GM21619 (cell line): ENCODE measurements around the gene RNF215.
"Not testable (repeated sequence)": the region's sequence is repeated elsewhere in the genome, so short reads cannot be mapped to it uniquely, and the experiment has no call there.

Source experiments
- ATAC-seq: cut with Tn5 transposase; IDR thresholded peaks from one replicate; pipeline ENCODE4 v1.9.1; 2021; ENCODE audit not compliant: unreplicated experiment

Gene RNF215

GRCh38 chr22:30365891-30366290 lies 21.3 kb downstream of the RNF215 start:
- no peak for ATAC-seq

GRCh38 chr22:30362651-30363281 lies 24.4 kb downstream of the RNF215 start:
- no peak for ATAC-seq

- ATAC-seq, result no peak
Observed at GRCh38 chr22:30361916-30362650, 25.1 kb downstream of the RNF215 start.

GRCh38 chr22:30358541-30358940 lies 28.7 kb downstream of the RNF215 start:
- ATAC-seq, result no peak

GRCh38 chr22:30357650-30358215 lies 29.5 kb downstream of the RNF215 start:
- ATAC-seq, result no peak

GRCh38 chr22:30357236-30357570 lies 30.0 kb downstream of the RNF215 start:
- no peak for ATAC-seq

GRCh38 chr22:30356449-30357235 lies 30.6 kb downstream of the RNF215 start, which contains the start of the genes CCDC157 and SF3A1:
Gene CCDC157 (plus strand): TSS chr22:30357007. CDS start chr22:30366001, 8,994 bp downstream.
Gene SF3A1 (minus strand): TSS chr22:30356894. CDS start chr22:30356792, 102 bp downstream.
- peak; percentile 82 for ATAC-seq

- ATAC-seq, result no peak
Observed at GRCh38 chr22:30354644-30355043, 32.6 kb downstream of the RNF215 start.

- ATAC-seq, result no peak
Observed at GRCh38 chr22:30351226-30351625, 36.0 kb downstream of the RNF215 start.

GRCh38 chr22:30348809-30349208 lies 38.4 kb downstream of the RNF215 start:
- no peak for ATAC-seq

GRCh38 chr22:30348404-30348803 lies 38.8 kb downstream of the RNF215 start:
- ATAC-seq, result no peak

GRCh38 chr22:30347255-30347892 lies 39.8 kb downstream of the RNF215 start:
- ATAC-seq, result no peak

GRCh38 chr22:30344447-30345200 lies 42.6 kb downstream of the RNF215 start:
- no peak for ATAC-seq

GRCh38 chr22:30340911-30341685 lies 46.1 kb downstream of the RNF215 start:
- ATAC-seq, result no peak

GRCh38 chr22:30338802-30339201 lies 48.4 kb downstream of the RNF215 start:
- no peak for ATAC-seq

GRCh38 chr22:30338341-30338740 lies 48.9 kb downstream of the RNF215 start:
- not testable (repeated sequence) for ATAC-seq

GRCh38 chr22:30337461-30337778 lies 49.8 kb downstream of the RNF215 start:
- ATAC-seq, result no peak

GRCh38 chr22:30336752-30337460 lies 50.3 kb downstream of the RNF215 start:
- no peak for ATAC-seq

- no peak for ATAC-seq
Observed at GRCh38 chr22:30335236-30335635, 52.0 kb downstream of the RNF215 start.
